ENCODE measurements around the gene IGFBP5. TPM values are rescaled to one million over a fixed set of nuclear protein-coding genes. Genes with fewer than 3 reads are reported as not detected.

IGFBP5 gene
- total and polyA plus RNA-seq, 2 of the 8 experiments (the other 6 are each of a cell fraction or from before 2014, with no cell fraction given): 2.2 to 2.5 TPM

DNA sequence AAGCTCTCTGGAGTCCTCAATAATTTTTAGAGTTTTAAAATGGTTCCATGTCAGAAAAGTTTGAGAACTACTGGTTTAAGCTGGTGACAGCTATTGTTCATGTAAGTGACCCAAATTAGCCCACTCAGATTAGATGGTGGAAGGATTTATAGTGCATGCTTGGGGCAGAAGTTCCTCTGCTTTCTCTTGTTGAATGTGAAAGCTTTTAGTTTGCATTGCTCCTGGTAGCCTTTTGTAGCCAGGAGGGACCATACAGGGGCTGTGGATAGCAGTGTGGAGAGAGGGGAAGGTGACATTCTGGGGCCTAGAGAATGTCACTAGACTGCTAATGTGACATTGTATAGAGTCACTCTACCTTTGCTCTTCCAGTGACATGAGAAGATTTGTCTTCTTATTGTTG lies 40.3 kb upstream of the IGFBP5 start:
- Histone ChIP-seq H3K56ac (replicated peaks; ENCODE audit: insufficient read length, low read depth, low read length) (no peak overlapping the region), H3K23me2 (ENCODE audit: low read depth, low read length) (no peaks in the 10 kb centered on the region), H3K79me1 (ENCODE audit: low read depth, low read length) (no peaks in the 10 kb centered on the region), H4K8ac (ENCODE audit: extremely low read depth, insufficient read depth, low read length) (no peak overlapping the region), H3K27ac (ENCODE audit: low read depth, low read length) (no peak overlapping the region), H2BK120ac (replicated peaks; ENCODE audit: low read depth, low read length) (no peak overlapping the region), H2BK5ac (ENCODE audit: low read depth, low read length) (no peak overlapping the region), H3K4me2 (ENCODE audit: insufficient read depth in 1 of 2, low read depth in 2 of 2, low read length in 2 of 2) (no peak overlapping the region), H3K36me3 (ENCODE audit: control insufficient read depth in 2 of 4, insufficient read depth in 4 of 4, low read length in 3 of 4) (no peaks in the 10 kb centered on the region), H4K20me1 (replicated peaks in 1 of 2; ENCODE audit: control insufficient read depth in 1 of 2, insufficient read depth in 2 of 2, low read length in 2 of 2) (no peaks in the 10 kb centered on the region), H2AFZ (ENCODE audit: low read length) (no peak overlapping the region), H2AK5ac (ENCODE audit: low read depth, low read length) (no peak overlapping the region), H3K27me3 (replicated peaks in 1 of 4; ENCODE audit: control insufficient read depth in 3 of 4, extremely low read depth in 1 of 4, insufficient read depth in 3 of 4, low read length in 3 of 4) (no peaks in the 10 kb centered on the region), H3K4me1 (replicated peaks in 1 of 4; ENCODE audit: control insufficient read depth in 3 of 4, insufficient read depth in 4 of 4, low read length in 3 of 4) (peaks cover 0 to 10% (median 1%) of the 10 kb centered on the region in 4 experiments; a peak in 3 of 7 replicates), H3K9ac (replicated peaks in 1 of 4; ENCODE audit: extremely low read depth in 1 of 4, low read depth in 3 of 4, low read length in 3 of 4) (no peak overlapping the region), H3K4me3 (ENCODE audit: extremely low read depth in 1 of 4, insufficient read depth in 2 of 4, low read depth in 3 of 4, low read length in 4 of 4) (no peak overlapping the region), H3K23ac (ENCODE audit: insufficient read length) (no peak overlapping the region), H3K79me2 (ENCODE audit: control insufficient read depth in 1 of 2, insufficient read depth in 2 of 2, low read length in 2 of 2) (no peaks in the 10 kb centered on the region), H3K14ac (ENCODE audit: insufficient read length) (no peak overlapping the region), H3K9me3 (ENCODE audit: insufficient read depth in 2 of 2, low read depth in 1 of 2, low read length in 1 of 2) (no peaks in the 10 kb centered on the region), H2BK15ac (ENCODE audit: low read length) (no peak overlapping the region), H4K91ac (replicated peaks; ENCODE audit: insufficient read length, low read length) (no peak overlapping the region), H4K5ac (ENCODE audit: insufficient read length, low read depth, low read length) (no peak overlapping the region), H2BK20ac (ENCODE audit: low read length) (no peak overlapping the region), H3K18ac (ENCODE audit: extremely low read depth, low read length) (no peak overlapping the region), H3K4ac (replicated peaks; ENCODE audit: insufficient read length, low read depth, low read length) (no peak overlapping the region), H2BK12ac (ENCODE audit: low read depth, low read length) (no peak overlapping the region)
- ChIA-PET POLR2A (ENCODE audit: partially characterized antibody) (no interaction called here), CTCF (ENCODE audit: partially characterized antibody) (interaction anchor here (0.6 to 3.4 kb wide), 5 partner anchors 10 to 1668 kb away, joined by 3 to 25 read pairs (median 5); no protein-coding TSS in a partner anchor)
- FAIRE-seq (no peak), DNase-seq (ENCODE audit: low read depth in 1 of 2, low spot score in 2 of 2) (no peak)
- TF ChIP-seq, protein P1, sequence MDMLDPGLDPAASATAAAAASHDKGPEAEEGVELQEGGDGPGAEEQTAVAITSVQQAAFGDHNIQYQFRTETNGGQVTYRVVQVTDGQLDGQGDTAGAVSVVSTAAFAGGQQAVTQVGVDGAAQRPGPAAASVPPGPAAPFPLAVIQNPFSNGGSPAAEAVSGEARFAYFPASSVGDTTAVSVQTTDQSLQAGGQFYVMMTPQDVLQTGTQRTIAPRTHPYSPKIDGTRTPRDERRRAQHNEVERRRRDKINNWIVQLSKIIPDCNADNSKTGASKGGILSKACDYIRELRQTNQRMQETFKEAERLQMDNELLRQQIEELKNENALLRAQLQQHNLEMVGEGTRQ (IDR thresholded peaks at IDR 0.05; ENCODE audit: low read length): no peak
- TF ChIP-seq POLR2AphosphoS5 (IDR thresholded peaks at IDR 0.05; ENCODE audit: low read depth, low read length) (no peak), NANOG (IDR thresholded peaks at IDR 0.05; ENCODE audit: insufficient read depth, low read depth, low read length, poor library complexity, severe bottlenecking) (no peak), CREB1 (IDR thresholded peaks at IDR 0.05) (no peak), SP2 (IDR thresholded peaks at IDR 0.05; ENCODE audit: low read length) (no peak), NRF1 (IDR thresholded peaks at IDR 0.05; ENCODE audit: low read depth, low read length) (no peak), JUN (IDR thresholded peaks at IDR 0.05; ENCODE audit: low read depth, low read length) (no peak), JUND (IDR thresholded peaks at IDR 0.05; ENCODE audit: low read length) (no peak), YY1 (IDR thresholded peaks at IDR 0.05; ENCODE audit: low read depth, low read length) (no peak)
- TF ChIP-seq, protein P2, sequence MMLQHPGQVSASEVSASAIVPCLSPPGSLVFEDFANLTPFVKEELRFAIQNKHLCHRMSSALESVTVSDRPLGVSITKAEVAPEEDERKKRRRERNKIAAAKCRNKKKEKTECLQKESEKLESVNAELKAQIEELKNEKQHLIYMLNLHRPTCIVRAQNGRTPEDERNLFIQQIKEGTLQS (IDR thresholded peaks at IDR 0.05; ENCODE audit: insufficient read depth, low read depth, low read length): no peak

Data from H1 (cell line).